ENCODE results near the gene VASP.

The VASP gene

DNA sequence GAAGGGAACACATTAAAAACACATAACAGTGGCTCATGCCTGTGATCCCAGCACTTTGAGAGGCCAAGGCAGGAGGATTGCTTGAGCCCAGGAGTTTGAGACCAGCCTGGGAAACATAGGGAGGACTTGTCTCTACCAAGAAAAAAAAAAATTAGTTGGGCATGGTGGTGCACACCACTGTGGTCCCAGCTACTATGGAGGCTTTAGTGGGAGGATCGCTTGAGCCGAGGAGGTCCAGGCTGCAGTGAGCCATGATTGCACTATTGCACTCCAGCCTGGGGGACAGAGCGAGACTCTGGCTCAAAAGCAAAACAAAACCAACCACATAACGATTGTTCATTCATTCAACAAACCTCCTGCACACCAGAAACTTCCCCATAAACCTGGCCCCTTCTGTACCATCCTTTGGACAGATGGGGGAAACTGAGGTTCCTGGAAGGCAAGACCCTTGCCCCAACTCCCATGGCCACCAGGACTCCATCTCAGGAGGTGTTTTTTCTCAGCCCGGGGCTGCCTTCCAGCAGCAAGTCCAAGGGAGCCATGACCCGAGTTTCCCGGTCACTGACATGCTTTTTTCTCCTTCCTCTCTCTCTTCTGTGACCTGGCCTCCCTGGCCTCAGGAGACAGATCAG is 35.2 kb upstream of the VASP start:
- no peak for DNase-seq (ENCODE audit: low read depth, low spot score)
- POLR2A ChIA-PET, result no interaction called here
- peak overlapping the region; percentile 49 for H3K4me3 ChIP-seq (ENCODE audit: low read depth, low read length)
- TF ChIP-seq, protein P1, sequence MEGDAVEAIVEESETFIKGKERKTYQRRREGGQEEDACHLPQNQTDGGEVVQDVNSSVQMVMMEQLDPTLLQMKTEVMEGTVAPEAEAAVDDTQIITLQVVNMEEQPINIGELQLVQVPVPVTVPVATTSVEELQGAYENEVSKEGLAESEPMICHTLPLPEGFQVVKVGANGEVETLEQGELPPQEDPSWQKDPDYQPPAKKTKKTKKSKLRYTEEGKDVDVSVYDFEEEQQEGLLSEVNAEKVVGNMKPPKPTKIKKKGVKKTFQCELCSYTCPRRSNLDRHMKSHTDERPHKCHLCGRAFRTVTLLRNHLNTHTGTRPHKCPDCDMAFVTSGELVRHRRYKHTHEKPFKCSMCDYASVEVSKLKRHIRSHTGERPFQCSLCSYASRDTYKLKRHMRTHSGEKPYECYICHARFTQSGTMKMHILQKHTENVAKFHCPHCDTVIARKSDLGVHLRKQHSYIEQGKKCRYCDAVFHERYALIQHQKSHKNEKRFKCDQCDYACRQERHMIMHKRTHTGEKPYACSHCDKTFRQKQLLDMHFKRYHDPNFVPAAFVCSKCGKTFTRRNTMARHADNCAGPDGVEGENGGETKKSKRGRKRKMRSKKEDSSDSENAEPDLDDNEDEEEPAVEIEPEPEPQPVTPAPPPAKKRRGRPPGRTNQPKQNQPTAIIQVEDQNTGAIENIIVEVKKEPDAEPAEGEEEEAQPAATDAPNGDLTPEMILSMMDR (IDR thresholded peaks at IDR 0.05; ENCODE audit: insufficient read depth, low read length, missing control alignments), result no peak
- CTCF ChIA-PET, result interaction anchor here (1.3 to 19.3 kb wide), 5 partner anchors 14 to 70 kb away, joined by 3 to 773 read pairs (median 9); no protein-coding TSS in a partner anchor

- DNase-seq (ENCODE audit: low read depth, low spot score), result no peak
- peak overlapping the region; percentile 49 for H3K4me3 ChIP-seq (ENCODE audit: low read depth, low read length)
- ChIA-PET POLR2A (no interaction called here), CTCF (interaction anchor here (1.4 to 19.3 kb wide), 4 partner anchors 14 to 71 kb away, joined by 3 to 773 read pairs (median 29); no protein-coding TSS in a partner anchor)
- TF ChIP-seq, protein P1 (IDR thresholded peaks at IDR 0.05; ENCODE audit: insufficient read depth, low read length, missing control alignments), result no peak
These were observed 34.5 kb upstream of the VASP start for GRCh38 chr19:45472563-45473366.

- DNase-seq (ENCODE audit: low read depth, low spot score), result no peak
- TF ChIP-seq, protein P1 (IDR thresholded peaks at IDR 0.05; ENCODE audit: insufficient read depth, low read length, missing control alignments), result no peak
- peak overlapping the region; percentile 8; the same call in 1 of the 2 replicates for H3K4me3 ChIP-seq (ENCODE audit: low read depth, low read length)
- CTCF ChIA-PET, result interaction anchor here (3.0 to 19.3 kb wide), 3 partner anchors 13 to 71 kb away, joined by 9 to 773 read pairs (median 49); no protein-coding TSS in a partner anchor
- POLR2A ChIA-PET, result no interaction called here
These were observed 34.0 kb upstream of the VASP start for GRCh38 chr19:45473367-45473681.

GRCh38 chr19:45473682-45474605 is 33.3 kb upstream of the VASP start:
- TF ChIP-seq, protein P1 (IDR thresholded peaks at IDR 0.05; ENCODE audit: insufficient read depth, low read length, missing control alignments), result no peak
- POLR2A ChIA-PET, result no interaction called here
- no peak for DNase-seq (ENCODE audit: low read depth, low spot score)
- H3K4me3 ChIP-seq (ENCODE audit: low read depth, low read length), result 0 out of 2 replicates have a peak overlapping the region, but pooled peaks have one; percentile 8
- CTCF ChIA-PET, result interaction anchor here (3.0 to 19.3 kb wide), 4 partner anchors 12 to 72 kb away, joined by 9 to 773 read pairs (median 123); partner anchors contain the start of gene ERCC1

GRCh38 chr19:45474606-45475521 is 32.4 kb upstream of the VASP start:
- TF ChIP-seq, protein P1 (IDR thresholded peaks at IDR 0.05; ENCODE audit: insufficient read depth, low read length, missing control alignments), result no peak
- ChIA-PET POLR2A (no interaction called here), CTCF (interaction anchor here (1.0 to 19.3 kb wide), 6 partner anchors 8 to 73 kb away, joined by 3 to 773 read pairs (median 29); partner anchors contain the start of genes ERCC1 and FOSB)
- no peak for DNase-seq (ENCODE audit: low read depth, low spot score)
- H3K4me3 ChIP-seq (ENCODE audit: low read depth, low read length), result no peak overlapping the region

Data from AG04449 (cell line).